B cell (primary cell): ENCODE data around the gene MEF2C.

Source experiments
- EZH2 ChIP-seq: IDR thresholded peaks from 2 replicates; pipeline ENCODE4 v1.6.1; 2012; ENCODE audit warnings: borderline replicate concordance, low read depth, mild to moderate bottlenecking, moderate library complexity, low read length; ENCODE audit not compliant: insufficient read depth, poor library complexity, severe bottlenecking
- TF ChIP-seq, protein P1 (sequence below): fragments of 200-600 bp; IDR thresholded peaks from one replicate; pipeline ENCODE4 v1.8.0; 2022; ENCODE audit warnings: antibody characterized with exemption, mild to moderate bottlenecking

DNA sequence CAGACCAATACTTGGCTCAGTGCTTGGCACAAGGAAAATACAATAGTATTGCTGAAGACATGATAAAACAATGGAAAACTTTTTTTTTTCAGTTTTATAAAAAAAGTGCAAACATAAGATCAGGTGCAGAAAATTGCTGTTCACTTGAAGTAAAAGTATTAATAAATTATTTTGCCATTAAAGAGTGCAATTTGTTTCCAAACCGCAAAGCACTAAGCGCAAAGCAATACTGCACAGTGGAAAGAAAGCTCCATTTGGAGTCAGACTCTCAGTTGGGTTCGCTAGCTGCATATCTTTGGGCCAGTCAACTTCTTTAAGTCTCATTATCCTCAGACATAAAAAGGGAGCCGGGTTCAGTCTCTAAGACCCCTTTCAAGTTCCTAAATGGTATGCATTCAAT is 45.8 kb downstream of the MEF2C start:
- no peak for TF ChIP-seq EZH2
- TF ChIP-seq, protein P1, sequence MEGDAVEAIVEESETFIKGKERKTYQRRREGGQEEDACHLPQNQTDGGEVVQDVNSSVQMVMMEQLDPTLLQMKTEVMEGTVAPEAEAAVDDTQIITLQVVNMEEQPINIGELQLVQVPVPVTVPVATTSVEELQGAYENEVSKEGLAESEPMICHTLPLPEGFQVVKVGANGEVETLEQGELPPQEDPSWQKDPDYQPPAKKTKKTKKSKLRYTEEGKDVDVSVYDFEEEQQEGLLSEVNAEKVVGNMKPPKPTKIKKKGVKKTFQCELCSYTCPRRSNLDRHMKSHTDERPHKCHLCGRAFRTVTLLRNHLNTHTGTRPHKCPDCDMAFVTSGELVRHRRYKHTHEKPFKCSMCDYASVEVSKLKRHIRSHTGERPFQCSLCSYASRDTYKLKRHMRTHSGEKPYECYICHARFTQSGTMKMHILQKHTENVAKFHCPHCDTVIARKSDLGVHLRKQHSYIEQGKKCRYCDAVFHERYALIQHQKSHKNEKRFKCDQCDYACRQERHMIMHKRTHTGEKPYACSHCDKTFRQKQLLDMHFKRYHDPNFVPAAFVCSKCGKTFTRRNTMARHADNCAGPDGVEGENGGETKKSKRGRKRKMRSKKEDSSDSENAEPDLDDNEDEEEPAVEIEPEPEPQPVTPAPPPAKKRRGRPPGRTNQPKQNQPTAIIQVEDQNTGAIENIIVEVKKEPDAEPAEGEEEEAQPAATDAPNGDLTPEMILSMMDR, result no peak
